Karpas-422 (cell line): Measurements from ENCODE around the gene ATF7. TPM values are rescaled to one million over a fixed set of nuclear protein-coding genes. Genes with fewer than 3 reads are reported as not detected.

Experiments
- DNase-seq: peaks from one replicate; pipeline ENCODE4 v3.0.0-alpha.2; 2015
- H2AFZ ChIP-seq: fragments of 200-600 bp; sonication (generic); 2 replicates; pipeline ENCODE4 v1.6.1; 2014; ENCODE audit warnings: antibody characterized with exemption, low read length, mixed read lengths
- H3K27ac ChIP-seq: fragments of 200-600 bp; sonication (generic); 2 replicates; pipeline ENCODE4 v1.5.1; 2014; ENCODE audit warnings: mild to moderate bottlenecking, low read length, moderate library complexity
- H3K27me3 ChIP-seq: fragments of 200-600 bp; sonication (generic); 2 replicates; pipeline ENCODE4 v1.6.1; 2014; ENCODE audit warnings: low read length, mixed read lengths
- H3K36me3 ChIP-seq: fragments of 200-600 bp; sonication (generic); 2 replicates; pipeline ENCODE4 v1.6.1; 2014; ENCODE audit warnings: low read length, mixed read lengths; ENCODE audit not compliant: insufficient read depth
- H3K4me1 ChIP-seq: fragments of 200-600 bp; sonication (generic); 2 replicates; pipeline ENCODE4 v1.6.1; 2014; ENCODE audit warnings: mild to moderate bottlenecking, low read length, mixed read lengths
- H3K4me2 ChIP-seq: fragments of 200-600 bp; sonication (generic); 2 replicates; pipeline ENCODE4 v1.6.1; 2014; ENCODE audit warnings: low read length, low read depth, mild to moderate bottlenecking; ENCODE audit not compliant: poor library complexity, severe bottlenecking
- H3K4me3 ChIP-seq: fragments of 200-600 bp; sonication (generic); 2 replicates; pipeline ENCODE4 v1.5.1; 2014; ENCODE audit warnings: mild to moderate bottlenecking, antibody characterized with exemption, low read length, mixed read lengths
- H3K79me2 ChIP-seq: fragments of 200-600 bp; sonication (generic); 2 replicates; pipeline ENCODE4 v1.6.1; 2014; ENCODE audit warnings: mild to moderate bottlenecking, low read length, mixed read lengths
- H3K9ac ChIP-seq: fragments of 200-600 bp; sonication (generic); 2 replicates; pipeline ENCODE4 v1.6.0; 2014; ENCODE audit warnings: low read length
- H3K9me2 ChIP-seq: fragments of 200-600 bp; sonication (generic), shearing (Covaris generic); replicated peaks from 2 replicates; pipeline ENCODE4 v1.6.0; 2014; ENCODE audit warnings: mild to moderate bottlenecking, low read length, moderate library complexity; ENCODE audit not compliant: insufficient read depth
- H3K9me3 ChIP-seq: fragments of 300-700, 200-600 bp; sonication (generic); 2 replicates; pipeline ENCODE4 v1.6.1; 2014; ENCODE audit warnings: low read length, mixed read lengths
- H4K20me1 ChIP-seq: fragments of 200-600 bp; sonication (generic); 2 replicates; pipeline ENCODE4 v1.6.1; 2014; ENCODE audit warnings: mild to moderate bottlenecking, antibody characterized with exemption, low read length, low read depth; ENCODE audit not compliant: insufficient read depth
- small RNA-seq: library from RNA; depleted of rRNA; stranded (forward); fragments of <200 nt; gene quantifications from one replicate; pipeline ENCODE3, GENCODE V24; 2014
- total RNA-seq: library from RNA; depleted of rRNA; stranded (reverse); fragments of >200 nt; shearing (Covaris generic); gene quantifications from 2 replicates; pipeline ENCODE4 v1.2.3, GENCODE V29; 2014; ENCODE audit warnings: low replicate concordance; rRNA removed

The ATF7 gene
- total RNA-seq, 1 experiment from 2014 or later: 28.9 TPM

- peaks cover 85% of the 10 kb centered on the region for H3K79me2 ChIP-seq
Measured at GRCh38 chr12:53461059-53461458, 165.1 kb downstream of the ATF7 start.

GRCh38 chr12:53459097-53459496 lies 167.1 kb downstream of the ATF7 start:
- Histone ChIP-seq H3K9me3 (no peaks in the 10 kb centered on the region), H3K9ac (no peak overlapping the region), H3K27ac (no peak overlapping the region), H3K4me2 (no peak overlapping the region), H3K4me1 (peaks cover 8% of the 10 kb centered on the region), H3K9me2 (no peaks in the 10 kb centered on the region), H2AFZ (no peak overlapping the region), H3K36me3 (peaks cover 90% of the 10 kb centered on the region), H3K79me2 (peaks cover 90% of the 10 kb centered on the region), H3K27me3 (no peaks in the 10 kb centered on the region), H4K20me1 (peaks cover 49% of the 10 kb centered on the region), H3K4me3 (no peak overlapping the region)
- no peak for DNase-seq

More at GRCh38 chr12:53461059-53461458, 165.1 kb downstream of the ATF7 start:
- H3K9me3 ChIP-seq: no peaks in the 10 kb centered on the region
- H3K36me3 ChIP-seq: peaks cover 87% of the 10 kb centered on the region
- H3K27ac ChIP-seq: no peak overlapping the region
- H4K20me1 ChIP-seq: peaks cover 46% of the 10 kb centered on the region
- H3K9me2 ChIP-seq: no peaks in the 10 kb centered on the region
- H3K4me1 ChIP-seq: no peaks in the 10 kb centered on the region
- H3K9ac ChIP-seq: no peak overlapping the region
- no peak overlapping the region for H3K4me2 ChIP-seq
- no peak overlapping the region for H3K4me3 ChIP-seq
- no peak overlapping the region for H2AFZ ChIP-seq
- no peaks in the 10 kb centered on the region for H3K27me3 ChIP-seq
- DNase-seq: no peak

Small RNA genes within 50 kb of the gene (small RNA-seq; reads per million reads assigned to genes)
- 0.12 reads per million for gene AC023509.3

Other genes starting within 250 kb of the ATF7 start
- gene SP1, start 246.2 kb downstream of the ATF7 start, total RNA-seq: 29.9 and 36.5 TPM in 2 replicates
- gene AMHR2, start 202.5 kb downstream of the ATF7 start, total RNA-seq: not detected in 2 replicates
- 112 and 139 TPM in 2 replicates for gene PRR13, start 184.6 kb downstream of the ATF7 start, total RNA-seq
- 340 and 447 TPM in 2 replicates for gene PCBP2, start 174.3 kb downstream of the ATF7 start, total RNA-seq
- gene MAP3K12, start 126.9 kb downstream of the ATF7 start, total RNA-seq: 21.9 and 24.8 TPM in 2 replicates
- 37.0 and 65.7 TPM in 2 replicates for gene TARBP2, start 125.1 kb downstream of the ATF7 start, total RNA-seq
- gene NPFF, start 118.9 kb downstream of the ATF7 start, total RNA-seq: 1.0 TPM in 1 of 2 replicates, not detected in the other
- 718 and 957 TPM in 2 replicates for gene ATP5MC2, start 49.7 kb upstream of the ATF7 start, total RNA-seq
- 28.7 and 32.5 TPM in 2 replicates for gene CALCOCO1, start 101.1 kb upstream of the ATF7 start, total RNA-seq
- not detected in 2 replicates for gene CISTR, start 125.6 kb upstream of the ATF7 start, total RNA-seq